Heart right ventricle (tissue), 16 donors: ENCODE measurements around the gene SEC61B. TPM values are rescaled to one million over a fixed set of nuclear protein-coding genes. Genes with fewer than 3 reads are reported as not detected.

Experiments used
- ATAC-seq, 8 donors: fragments of 200-7000 bp; cut with Tn5 transposase; one replicate each; pipeline ENCODE4 v1.9.1; 2020; ENCODE audit warnings: mild to moderate bottlenecking in 8 of 8, moderate library complexity in 8 of 8, moderate number of reproducible peaks in 1 of 8
- DNase-seq, 2 donors: peaks; one replicate each; pipeline ENCODE4 v3.0.0-alpha.2; 2020
- H3K27ac ChIP-seq, 10 donors: fragments of 200-600 bp; sonication (generic) in 2 of 10; one replicate each; pipeline versions ENCODE4 v1.5.0 to v1.8.0; 2020 to 2022; ENCODE audit warnings: mild to moderate bottlenecking in 3 of 10
- H3K27me3 ChIP-seq, 7 donors: fragments of 200-600 bp; one replicate each; pipeline ENCODE4 v1.8.0; 2021 to 2022; ENCODE audit warnings: mild to moderate bottlenecking in 2 of 7
- H3K36me3 ChIP-seq, 9 donors: fragments of 200-600 bp; sonication (generic) in 1 of 9; one replicate each; pipeline versions ENCODE4 v1.5.0 to v1.8.0; 2020 to 2022; ENCODE audit warnings: mild to moderate bottlenecking in 2 of 9
- H3K4me1 ChIP-seq, 9 donors: fragments of 200-600 bp; sonication (generic) in 1 of 9; one replicate each; pipeline versions ENCODE4 v1.5.0 to v1.8.0; 2020 to 2022; ENCODE audit warnings: mild to moderate bottlenecking in 4 of 9
- H3K4me3 ChIP-seq, 10 donors: fragments of 200-600 bp; sonication (generic) in 2 of 10; one replicate each; pipeline versions ENCODE4 v1.5.0 to v1.8.0; 2020 to 2022; ENCODE audit warnings: mild to moderate bottlenecking in 7 of 10, moderate library complexity in 2 of 10
- H3K9me3 ChIP-seq, 11 donors: fragments of 200-600 bp in 10 of 11; sonication (generic) in 2 of 11; one replicate each; pipeline versions ENCODE4 v1.5.0 to v1.8.0; 2013 to 2022; ENCODE audit warnings: mild to moderate bottlenecking in 2 of 11, control low read depth in 1 of 11, moderate library complexity in 1 of 11
- CTCF ChIP-seq, 9 donors: fragments of 200-600 bp; sonication (generic) in 2 of 9; IDR thresholded peaks; one replicate each; pipeline versions ENCODE4 v1.5.0 to v1.8.0; 2021 to 2022; ENCODE audit warnings: antibody characterized with exemption in 9 of 9, mild to moderate bottlenecking in 5 of 9, moderate library complexity in 1 of 9
- WGBS, 2 donors: extraction: QIAGEN DNeasy Blood & Tissue Kit; methylation state at CpG; one replicate each; pipeline ENCODE4 v1.1.7; 2013; ENCODE audit warnings: inconsistent platforms in 1 of 2; 5-methylcytosine and 5-hydroxymethylcytosine counted together
- intact Hi-C, 10 donors: fragments of 100-400 bp; cut with DNase I; formaldehyde crosslinking; loops; one replicate each; pipeline versions ENCODE4 v1.11.1 to v1.14.2; 2022
- polyA plus RNA-seq, 2 donors: library from polyadenylated mRNA; stranded (reverse); fragments of 200-250 nt; gene quantifications; one replicate each; pipeline ENCODE4 v1.2.3, GENCODE V29; 2013
- total RNA-seq, 10 donors: library from RNA; stranded (reverse); fragmentation: NEBNext Ultra II Directional in 3 of 10; extraction: Animal tissue kit (Norgen Biotek cat#: 25700) in 3 of 10; gene quantifications; one replicate each; pipeline versions ENCODE4 v1.2.1 to v1.2.4, GENCODE V29; 2021 to 2023
- donor health status: Arrhythmogenic right ventricular cardiomyopathy.
- donor health status: ischemic (EF 13 %, LVEDD 7.1; RV severe dilation, severe dysfunction).
- donor health status: healthy with polysubstance abuse.
- donor health status: DM: no; HTN: yes; CAD: no.
- donor health status: DM: no; HTN: no; CAD: no.
- donor health status: ischemic (EF 25% LVEDD 6.9; RV normal size, moderate dysfunction).
- donor health status: ischemic (EF 25% LVEDD 5.7; RV mildly dilated, moderate dysfunction).
- donor health status: healthy.
- donor health status: DM: yes; HTN: yes; CAD: no.
- donor health status: Ischemic cardiomyopathy.
- donor health status: ischemic (EF 35%, LVEDD 5.7; RV mildly dilated, moderate dysfunction).
- donor health status: nonischemic (EF 11% LVEDD 7.7; RV severe dilation, severe dysfunction).
- donor health status: DM: yes; HTN: yes; CAD: no.
- donor health status: PGD.
- donor health status: ischemic (EF 29% LVEDD 5.4; RV normal size, mild dysfunction).
- donor health status: nonischemic (EF 23%, LVEDD 6.1; RV moderate dilation, normal function).

Gene SEC61B
- total and polyA plus RNA-seq, 12 donors: 24.1 to 177 (median 37.4) TPM

- no peaks in the 10 kb centered on the region for H3K9me3 ChIP-seq
- H3K36me3 ChIP-seq: no peaks in the 10 kb centered on the region
- 90 to 95% methylated on average over 8 of the region's 8 CpGs for WGBS, 2 donors
- ATAC-seq (no peak), DNase-seq (no peak)
- peaks cover 0 to 2% (median 0%) of the 10 kb centered on the region in 7 donors for H3K27me3 ChIP-seq
- peaks cover 0 to 14% (median 0%) of the 10 kb centered on the region in 9 donors for H3K4me1 ChIP-seq
- no peak for TF ChIP-seq CTCF (IDR thresholded peaks at IDR 0.05)
- H3K27ac ChIP-seq: no peak overlapping the region
- intact Hi-C loops: loop anchor here in 1 of 10 donors (10.0 kb wide), 1 partner anchor 1417 kb away; no protein-coding TSS in a partner anchor
- no peak overlapping the region for H3K4me3 ChIP-seq
Observed at GRCh38 chr9:99177576-99178366, 44.3 kb upstream of the SEC61B start.

DNA sequence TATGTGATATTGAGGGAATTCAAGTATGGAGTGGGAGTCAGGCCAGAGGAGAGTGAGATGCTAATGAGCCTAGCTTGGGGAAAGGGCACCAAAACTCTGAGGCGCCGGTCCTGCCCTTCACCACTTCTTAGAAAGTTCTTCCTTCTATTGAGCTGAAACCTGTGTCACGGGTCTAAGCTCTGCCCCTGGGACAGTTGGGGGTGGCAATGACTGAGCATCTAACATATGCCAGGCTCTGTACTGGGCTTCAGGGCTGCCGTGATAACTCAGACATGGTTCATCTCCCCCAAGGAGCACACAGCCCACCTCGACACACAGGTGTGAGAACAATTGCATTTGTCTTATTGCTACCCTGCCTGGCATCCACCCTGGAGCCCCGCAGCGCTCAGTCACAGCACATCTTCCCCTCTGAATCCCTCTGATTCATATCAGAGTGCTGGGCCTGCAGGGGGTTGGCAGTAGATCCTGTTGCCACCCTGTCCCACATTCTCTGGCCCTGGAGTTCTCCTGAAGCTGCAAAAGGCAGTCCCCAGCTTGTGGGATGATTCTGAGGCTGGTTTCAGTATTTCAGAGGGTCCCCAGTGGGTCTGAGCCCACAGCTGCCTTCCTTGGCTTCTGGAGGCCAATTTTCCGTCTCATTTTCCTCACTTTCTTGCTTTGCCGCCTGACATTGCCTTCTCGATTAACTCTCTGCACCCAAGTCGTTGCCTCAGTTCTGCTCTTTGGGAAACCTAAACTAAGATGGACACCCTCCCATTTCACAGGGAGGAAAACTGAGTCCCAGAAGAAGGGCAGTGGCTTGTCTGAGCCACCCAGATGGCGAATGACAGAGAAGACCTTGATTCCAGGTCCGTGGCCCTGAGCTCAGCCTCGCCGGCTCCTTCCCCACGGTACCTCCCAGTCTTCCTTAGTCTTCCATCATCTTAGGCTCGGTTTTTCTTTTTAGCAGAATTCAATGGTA, 42.9 kb upstream of the SEC61B start:
- no peak for ATAC-seq
- intact Hi-C loops: loop anchor here in 1 of 10 donors (10.0 kb wide), 1 partner anchor 1416 kb away; no protein-coding TSS in a partner anchor
- Histone ChIP-seq H3K9me3 (no peaks in the 10 kb centered on the region), H3K4me3 (no peak overlapping the region), H3K27ac (no peak overlapping the region), H3K27me3 (no peaks in the 10 kb centered on the region), H3K4me1 (peaks cover 0 to 14% (median 0%) of the 10 kb centered on the region in 9 donors), H3K36me3 (no peaks in the 10 kb centered on the region)
- WGBS, 2 donors: 91 to 94% methylated on average over 17 of the region's 17 CpGs
- TF ChIP-seq CTCF (IDR thresholded peaks at IDR 0.05): no peak
- DNase-seq: no peak

- TF ChIP-seq CTCF (IDR thresholded peaks at IDR 0.05): no peak
- no peaks in the 10 kb centered on the region for H3K27me3 ChIP-seq
- no peak overlapping the region for H3K27ac ChIP-seq
- WGBS, 2 donors: 97 to 98% methylated on average over 1 of the region's 1 CpG
- H3K4me1 ChIP-seq: peaks cover 0 to 22% (median 9%) of the 10 kb centered on the region in 9 donors
- DNase-seq (no peak), ATAC-seq (no peak)
- no peaks in the 10 kb centered on the region for H3K9me3 ChIP-seq
- no peaks in the 10 kb centered on the region for H3K36me3 ChIP-seq
- intact Hi-C loops: loop anchor here in 9 of 10 donors (5.0 to 10.0 kb wide), 9 partner anchors 42 to 1415 kb away; partner anchors contain the start of genes ALG2 (in 1 of the 9) and SEC61B (in 1 of the 9)
- H3K4me3 ChIP-seq: no peak overlapping the region
Observed at GRCh38 chr9:99180199-99180598, 41.9 kb upstream of the SEC61B start.

DNA sequence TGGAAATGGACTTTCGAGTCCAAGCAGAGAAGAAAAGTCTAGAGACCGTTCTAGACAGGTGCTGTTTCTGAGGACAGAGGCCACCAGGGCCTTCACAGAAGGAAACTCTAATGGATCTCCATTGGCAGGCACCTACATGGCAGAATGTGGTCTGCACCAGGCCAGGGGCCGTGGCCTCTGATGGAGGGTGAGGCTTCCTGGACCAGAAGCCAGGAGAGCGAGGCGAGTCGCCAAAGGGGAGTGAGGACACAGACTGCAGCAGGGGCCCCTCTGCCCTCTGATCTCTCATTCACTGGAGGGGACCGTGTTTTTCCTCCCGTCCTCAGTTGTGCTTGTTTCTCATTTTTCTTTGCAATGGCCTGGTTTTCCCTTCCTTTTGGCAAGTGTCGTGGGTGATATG, 41.4 kb upstream of the SEC61B start:
- no peak for ATAC-seq
- H3K27me3 ChIP-seq: no peaks in the 10 kb centered on the region
- H3K4me1 ChIP-seq: peaks cover 0 to 22% (median 9%) of the 10 kb centered on the region in 9 donors
- H3K36me3 ChIP-seq: no peaks in the 10 kb centered on the region
- no peak overlapping the region for H3K27ac ChIP-seq
- no peak overlapping the region for H3K4me3 ChIP-seq
- H3K9me3 ChIP-seq: no peaks in the 10 kb centered on the region
- DNase-seq: no peak
- 83 to 86% methylated on average over 9 of the region's 9 CpGs for WGBS, 2 donors
- intact Hi-C loops: loop anchor here in 9 of 10 donors (5.0 to 10.0 kb wide), 9 partner anchors 42 to 1414 kb away; partner anchors contain the start of genes ALG2 (in 1 of the 9) and SEC61B (in 1 of the 9)
- no peak for TF ChIP-seq CTCF (IDR thresholded peaks at IDR 0.05)
